Loucy (cell line): ENCODE data around the gene ALDH1A3.

Experiments used
- H2AFZ ChIP-seq: fragments of 200-600 bp; sonication (generic); 2 replicates; pipeline ENCODE4 v1.6.0; 2016; ENCODE audit warnings: antibody characterized with exemption, mild to moderate bottlenecking, low read length, moderate library complexity
- H3F3A ChIP-seq: fragments of 200-600 bp; 2 replicates; pipeline ENCODE4 v1.6.0; 2016; ENCODE audit warnings: antibody characterized with exemption, low read depth, mild to moderate bottlenecking
- H3K27me3 ChIP-seq: fragments of 200-600 bp; sonication (generic); 2 replicates; pipeline ENCODE4 v1.6.1; 2014; ENCODE audit warnings: low read length, mild to moderate bottlenecking; ENCODE audit not compliant: insufficient read depth, poor library complexity, severe bottlenecking
- H3K36me3 ChIP-seq: fragments of 200-600 bp; sonication (generic); 2 replicates; pipeline ENCODE4 v1.6.1; 2016; ENCODE audit warnings: low read length; ENCODE audit not compliant: insufficient read depth
- H3K4me1 ChIP-seq: fragments of 200-600 bp; sonication (generic); 2 replicates; pipeline ENCODE4 v1.5.1; 2014; ENCODE audit warnings: low read length, mild to moderate bottlenecking; ENCODE audit not compliant: insufficient read depth, poor library complexity, severe bottlenecking
- H3K4me2 ChIP-seq: fragments of 200-600 bp; sonication (generic); 2 replicates; pipeline ENCODE4 v1.6.0; 2014; ENCODE audit warnings: antibody characterized with exemption, low read length, low read depth, mild to moderate bottlenecking; ENCODE audit not compliant: poor library complexity, severe bottlenecking
- H3K4me3 ChIP-seq: fragments of 200-600 bp; sonication (generic); 2 replicates; pipeline ENCODE4 v1.5.1; 2014; ENCODE audit warnings: low read length, mild to moderate bottlenecking, mixed read lengths; ENCODE audit not compliant: poor library complexity, severe bottlenecking
- H3K79me2 ChIP-seq: fragments of 200-600 bp; sonication (generic); 2 replicates; pipeline ENCODE4 v1.6.1; 2014; ENCODE audit warnings: low read length; ENCODE audit not compliant: insufficient read depth
- H3K9ac ChIP-seq: fragments of 200-600 bp; sonication (generic); 2 replicates; pipeline ENCODE4 v1.6.0; 2014; ENCODE audit warnings: mild to moderate bottlenecking, low read depth, low read length, moderate library complexity; ENCODE audit not compliant: poor library complexity, severe bottlenecking
- H3K9me2 ChIP-seq: fragments of 200-600 bp; sonication (generic); replicated peaks from 2 replicates; pipeline ENCODE4 v1.6.1; 2016; ENCODE audit warnings: low read depth, low read length, mixed read lengths
- H3K9me3 ChIP-seq: fragments of 200-600 bp; sonication (generic); 2 replicates; pipeline ENCODE4 v1.6.1; 2014; ENCODE audit warnings: mild to moderate bottlenecking, antibody characterized with exemption, low read length, low read depth; ENCODE audit not compliant: insufficient read depth
- H4K20me1 ChIP-seq: fragments of 200-600 bp; sonication (generic); 2 replicates; pipeline ENCODE4 v1.6.0; 2014; ENCODE audit warnings: antibody characterized with exemption, low read length, mild to moderate bottlenecking; ENCODE audit not compliant: insufficient read depth, poor library complexity, severe bottlenecking
- EZH2phosphoT487 ChIP-seq: fragments of 200-600 bp; IDR thresholded peaks from 2 replicates; pipeline ENCODE4 v1.6.1; 2018; ENCODE audit warnings: antibody characterized with exemption, mild to moderate bottlenecking, moderate library complexity, borderline replicate concordance
- TF ChIP-seq, protein P1 (sequence below): fragments of 200-600 bp; sonication (generic); conservative IDR thresholded peaks from 2 replicates; pipeline ENCODE4 v1.5.1; 2014; ENCODE audit warnings: mild to moderate bottlenecking, antibody characterized with exemption, low read length

ALDH1A3 gene

DNA sequence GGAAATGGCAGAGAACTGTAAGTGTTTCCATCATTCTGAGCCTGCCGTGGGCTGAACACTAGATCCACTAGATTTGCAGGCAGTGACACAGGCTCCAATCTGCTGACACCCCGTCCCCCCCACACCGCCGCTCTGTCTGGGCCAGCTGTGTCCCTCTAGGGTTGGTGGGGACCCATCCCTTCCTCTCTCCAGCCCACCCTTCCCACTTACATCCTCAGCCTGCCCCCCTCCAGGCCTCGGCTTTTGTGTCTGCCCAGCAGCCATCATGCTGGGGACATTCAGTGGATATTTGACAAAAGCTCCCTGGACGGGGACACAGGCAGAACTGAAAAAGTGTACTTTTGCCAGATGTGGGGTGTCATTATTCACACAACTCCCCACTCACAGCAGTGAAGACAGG is 28.8 kb downstream of the ALDH1A3 start:
- H2AFZ ChIP-seq, result no peak overlapping the region
- H3K4me3 ChIP-seq, result no peak overlapping the region
- no peaks in the 10 kb centered on the region for H3K36me3 ChIP-seq
- TF ChIP-seq, protein P1, sequence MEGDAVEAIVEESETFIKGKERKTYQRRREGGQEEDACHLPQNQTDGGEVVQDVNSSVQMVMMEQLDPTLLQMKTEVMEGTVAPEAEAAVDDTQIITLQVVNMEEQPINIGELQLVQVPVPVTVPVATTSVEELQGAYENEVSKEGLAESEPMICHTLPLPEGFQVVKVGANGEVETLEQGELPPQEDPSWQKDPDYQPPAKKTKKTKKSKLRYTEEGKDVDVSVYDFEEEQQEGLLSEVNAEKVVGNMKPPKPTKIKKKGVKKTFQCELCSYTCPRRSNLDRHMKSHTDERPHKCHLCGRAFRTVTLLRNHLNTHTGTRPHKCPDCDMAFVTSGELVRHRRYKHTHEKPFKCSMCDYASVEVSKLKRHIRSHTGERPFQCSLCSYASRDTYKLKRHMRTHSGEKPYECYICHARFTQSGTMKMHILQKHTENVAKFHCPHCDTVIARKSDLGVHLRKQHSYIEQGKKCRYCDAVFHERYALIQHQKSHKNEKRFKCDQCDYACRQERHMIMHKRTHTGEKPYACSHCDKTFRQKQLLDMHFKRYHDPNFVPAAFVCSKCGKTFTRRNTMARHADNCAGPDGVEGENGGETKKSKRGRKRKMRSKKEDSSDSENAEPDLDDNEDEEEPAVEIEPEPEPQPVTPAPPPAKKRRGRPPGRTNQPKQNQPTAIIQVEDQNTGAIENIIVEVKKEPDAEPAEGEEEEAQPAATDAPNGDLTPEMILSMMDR, result no peak
- TF ChIP-seq EZH2phosphoT487, result no peak
- H3K9me3 ChIP-seq, result no peaks in the 10 kb centered on the region
- H3F3A ChIP-seq, result no peaks in the 10 kb centered on the region
- no peaks in the 10 kb centered on the region for H3K4me1 ChIP-seq
- no peaks in the 10 kb centered on the region for H3K27me3 ChIP-seq
- H3K4me2 ChIP-seq, result no peak overlapping the region
- no peaks in the 10 kb centered on the region for H3K79me2 ChIP-seq
- no peaks in the 10 kb centered on the region for H3K9me2 ChIP-seq
- H3K9ac ChIP-seq, result no peak overlapping the region
- H4K20me1 ChIP-seq, result no peaks in the 10 kb centered on the region

DNA sequence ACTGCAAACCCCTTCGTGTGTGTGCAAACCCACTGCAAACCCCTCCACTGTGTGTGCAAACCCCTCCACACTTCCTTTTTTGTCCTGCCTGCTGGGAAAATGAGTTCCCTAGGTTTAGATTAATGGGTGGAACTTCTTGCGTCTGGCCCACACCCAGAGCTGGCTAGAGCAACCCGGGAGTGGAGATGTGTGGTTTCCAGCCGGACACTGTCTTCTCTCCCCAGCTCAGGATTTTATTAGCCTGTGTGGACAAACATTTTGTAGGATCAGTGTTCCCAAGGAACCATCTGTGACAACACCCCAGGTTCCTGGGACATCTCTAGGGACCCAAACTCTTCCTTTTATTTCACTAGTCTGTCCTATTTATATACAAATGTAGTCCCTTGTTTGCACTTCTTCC is 29.9 kb downstream of the ALDH1A3 start:
- no peaks in the 10 kb centered on the region for H3K79me2 ChIP-seq
- no peaks in the 10 kb centered on the region for H3K9me3 ChIP-seq
- no peak overlapping the region for H3K4me2 ChIP-seq
- H4K20me1 ChIP-seq, result no peaks in the 10 kb centered on the region
- H3F3A ChIP-seq, result no peaks in the 10 kb centered on the region
- TF ChIP-seq, protein P1, result no peak
- TF ChIP-seq EZH2phosphoT487, result no peak
- no peaks in the 10 kb centered on the region for H3K9me2 ChIP-seq
- no peak overlapping the region for H3K9ac ChIP-seq
- H3K27me3 ChIP-seq, result no peaks in the 10 kb centered on the region
- no peaks in the 10 kb centered on the region for H3K36me3 ChIP-seq
- H3K4me1 ChIP-seq, result no peaks in the 10 kb centered on the region
- no peak overlapping the region for H2AFZ ChIP-seq
- no peak overlapping the region for H3K4me3 ChIP-seq

DNA sequence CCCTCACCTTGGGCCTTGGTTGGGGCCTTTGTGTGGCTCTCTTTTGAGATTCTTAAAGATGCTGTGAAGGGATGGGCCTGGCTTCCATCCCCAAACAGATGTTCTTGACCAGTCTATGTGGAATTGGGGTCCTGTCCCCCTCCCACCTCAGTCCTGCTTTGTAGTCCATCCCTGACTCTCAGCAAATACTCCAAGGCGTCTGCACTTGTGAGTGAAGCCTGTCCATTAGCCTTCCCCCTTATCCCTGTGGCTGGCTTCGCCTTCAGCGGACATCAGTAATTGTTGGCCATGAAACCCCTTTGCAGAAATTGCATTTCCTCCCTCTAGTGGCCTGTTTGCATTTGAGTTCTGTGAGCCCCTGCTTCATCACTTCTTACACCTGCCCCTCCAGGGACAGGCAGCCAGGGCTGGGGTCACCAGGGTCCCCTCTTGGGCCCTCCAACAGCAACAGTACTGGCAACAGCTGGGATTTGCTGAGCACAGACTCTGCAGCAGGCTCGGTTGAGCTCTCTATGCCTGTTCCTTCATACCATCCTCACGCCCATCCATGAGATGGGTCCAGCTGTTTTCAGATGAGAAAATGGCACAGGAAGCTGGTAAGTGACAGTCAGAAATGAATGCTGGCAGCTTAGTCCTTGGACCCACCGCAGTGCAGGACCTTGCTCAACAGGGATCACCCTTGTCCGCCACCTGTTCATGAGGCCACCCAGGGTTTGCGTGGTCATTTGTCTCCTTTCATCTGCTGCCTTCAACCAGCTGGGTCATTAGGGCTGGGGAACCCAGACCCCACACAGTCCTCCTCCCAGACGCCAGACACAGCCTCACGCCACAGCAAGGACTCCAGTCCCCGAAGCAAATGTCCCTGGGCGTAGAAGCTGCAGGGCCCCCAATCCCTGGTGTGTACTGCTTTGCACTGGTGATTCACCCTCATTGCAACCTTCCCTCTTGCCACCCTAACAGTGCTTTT is 30.6 kb downstream of the ALDH1A3 start:
- no peaks in the 10 kb centered on the region for H3F3A ChIP-seq
- H3K79me2 ChIP-seq, result no peaks in the 10 kb centered on the region
- H4K20me1 ChIP-seq, result no peaks in the 10 kb centered on the region
- no peaks in the 10 kb centered on the region for H3K27me3 ChIP-seq
- H3K4me3 ChIP-seq, result no peak overlapping the region
- no peaks in the 10 kb centered on the region for H3K36me3 ChIP-seq
- no peak overlapping the region for H3K9ac ChIP-seq
- H2AFZ ChIP-seq, result no peak overlapping the region
- H3K9me2 ChIP-seq, result no peaks in the 10 kb centered on the region
- TF ChIP-seq, protein P1, result no peak; the same call in 1 of the 2 replicates
- TF ChIP-seq EZH2phosphoT487, result no peak
- no peaks in the 10 kb centered on the region for H3K4me1 ChIP-seq
- no peak overlapping the region for H3K4me2 ChIP-seq
- H3K9me3 ChIP-seq, result no peaks in the 10 kb centered on the region
